GM18909 (cell line): ENCODE measurements around the gene CCDC167.

ENCODE experiments used
- ATAC-seq: cut with Tn5 transposase; IDR thresholded peaks from one replicate; pipeline ENCODE4 v1.9.1; 2021; ENCODE audit warnings: mild to moderate bottlenecking; ENCODE audit not compliant: unreplicated experiment, poor library complexity

The CCDC167 gene

GRCh38 chr6:37435816-37436215, 63.9 kb downstream of the CCDC167 start:
- no peak for ATAC-seq

DNA sequence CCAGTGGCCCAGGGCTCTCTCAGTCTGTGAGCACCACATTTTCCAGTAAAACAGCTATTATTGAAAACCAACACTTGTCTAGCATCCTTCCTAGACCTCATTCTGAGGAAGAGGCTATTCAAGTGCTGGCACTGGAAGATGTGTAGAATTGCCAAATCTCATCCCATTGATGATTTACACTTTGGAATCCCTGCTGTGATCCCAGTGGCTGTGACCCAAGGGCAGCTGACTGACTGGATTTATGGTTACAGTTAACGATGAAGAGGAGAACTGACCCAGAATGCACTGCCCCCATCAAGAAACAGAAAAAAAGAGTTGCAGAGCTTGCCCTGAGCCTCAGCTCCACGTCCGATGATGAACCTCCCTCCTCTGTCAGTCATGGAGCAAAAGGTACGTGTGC, 64.3 kb downstream of the CCDC167 start:
- no peak for ATAC-seq

GRCh38 chr6:37433657-37434271, 65.9 kb downstream of the CCDC167 start:
- peak; percentile 29 for ATAC-seq
